ENCODE data around the gene METTL13.
A peak's percentile ranks its signal among the peaks of the same experiment; 100 is the strongest.
"Not testable (repeated sequence)": the region's sequence is repeated elsewhere in the genome, so short reads cannot be mapped to it uniquely, and the experiment has no call there.

METTL13 gene

GRCh38 chr1:171769171-171769570, 12.3 kb upstream of the METTL13 start:
- no peak for DNase-seq

GRCh38 chr1:171769754-171770153, 11.7 kb upstream of the METTL13 start:
- no peak for DNase-seq

GRCh38 chr1:171772312-171772711, 9.1 kb upstream of the METTL13 start:
- DNase-seq: no peak

GRCh38 chr1:171780583-171781175, 781 bp upstream of the METTL13 start:
- DNase-seq: peak; percentile 11

- no peak for DNase-seq
Observed at GRCh38 chr1:171783816-171784530, 2.5 kb downstream of the METTL13 start.

- DNase-seq: no peak
Observed at GRCh38 chr1:171784784-171785183, 3.3 kb downstream of the METTL13 start.

- DNase-seq: no peak
Observed at GRCh38 chr1:171785766-171786165, 4.3 kb downstream of the METTL13 start.

- no peak for DNase-seq
Observed at GRCh38 chr1:171786534-171786933, 5.1 kb downstream of the METTL13 start.

GRCh38 chr1:171787686-171788480, 6.4 kb downstream of the METTL13 start:
- DNase-seq: no peak

- no peak for DNase-seq
Observed at GRCh38 chr1:171788696-171789095, 7.2 kb downstream of the METTL13 start.

- DNase-seq: no peak
Observed at GRCh38 chr1:171790318-171790717, 8.9 kb downstream of the METTL13 start.

- no peak for DNase-seq
Observed at GRCh38 chr1:171792656-171793369, 11.4 kb downstream of the METTL13 start.

GRCh38 chr1:171793636-171794035, 12.2 kb downstream of the METTL13 start:
- no peak for DNase-seq

GRCh38 chr1:171794085-171794484, 12.6 kb downstream of the METTL13 start:
- DNase-seq: peak; percentile 42

GRCh38 chr1:171796592-171796991, 15.1 kb downstream of the METTL13 start:
- no peak for DNase-seq

GRCh38 chr1:171798311-171798710, 16.9 kb downstream of the METTL13 start:
- DNase-seq: no peak

GRCh38 chr1:171798765-171799164, 17.3 kb downstream of the METTL13 start:
- no peak for DNase-seq

- no peak for DNase-seq
Observed at GRCh38 chr1:171799166-171799565, 17.7 kb downstream of the METTL13 start.

GRCh38 chr1:171799698-171800097, 18.2 kb downstream of the METTL13 start:
- DNase-seq: not testable (repeated sequence)

- DNase-seq: no peak
Observed at GRCh38 chr1:171800342-171800741, 18.9 kb downstream of the METTL13 start.

- no peak for DNase-seq
Observed at GRCh38 chr1:171800851-171801250, 19.4 kb downstream of the METTL13 start.

GRCh38 chr1:171801487-171801891, 20.0 kb downstream of the METTL13 start:
- DNase-seq: peak; percentile 20

- no peak for DNase-seq
Observed at GRCh38 chr1:171802207-171802606, 20.7 kb downstream of the METTL13 start.
